SK-N-MC (cell line): ENCODE measurements around the gene NUP214.
"Not testable (repeated sequence)": the region's sequence is repeated elsewhere in the genome, so short reads cannot be mapped to it uniquely, and the experiment has no call there.

Experiments
- DNase-seq: peaks from one replicate; pipeline ENCODE4 v3.0.0-alpha.2; 2011; ENCODE audit warnings: low read depth, low spot score
- H3K27ac ChIP-seq: fragments of 200-600 bp; sonication (generic); 2 replicates; pipeline ENCODE4 v1.5.1; 2016; ENCODE audit warnings: mixed run types
- H3K36me3 ChIP-seq: fragments of 200-600 bp; sonication (generic); 2 replicates; pipeline ENCODE4 v1.6.1; 2017; ENCODE audit warnings: antibody characterized with exemption, low read length, mixed read lengths; ENCODE audit not compliant: insufficient read depth
- H3K4me3 ChIP-seq: fragments of 200-600 bp; sonication (generic); 2 replicates; pipeline ENCODE4 v1.5.1; 2016
- H3K9ac ChIP-seq: fragments of 200-600 bp; sonication (generic); 2 replicates; pipeline ENCODE4 v1.8.0; 2017; ENCODE audit warnings: mixed run types, mixed read lengths; ENCODE audit not compliant: insufficient read length
- H3K9me3 ChIP-seq: fragments of 200-600 bp; sonication (generic); 2 replicates; pipeline ENCODE4 v1.6.1; 2017; ENCODE audit warnings: low read depth, mild to moderate bottlenecking, antibody characterized with exemption, low read length, moderate library complexity, mixed read lengths
- EZH2 ChIP-seq: fragments of 200-600 bp; sonication (generic); IDR thresholded peaks from one replicate; pipeline ENCODE4 v1.6.1; 2017; ENCODE audit warnings: antibody characterized with exemption
- FOXP2 ChIP-seq: optimal IDR thresholded peaks from 2 replicates; pipeline ENCODE3; 2011; ENCODE audit warnings: mild to moderate bottlenecking, moderate library complexity; ENCODE audit not compliant: insufficient read depth; ENCODE audit errors: extremely low read length, control extremely low read depth
- POLR2AphosphoS5 ChIP-seq: IDR thresholded peaks from 2 replicates; pipeline ENCODE4 v1.6.1; 2012; ENCODE audit warnings: mild to moderate bottlenecking, low read depth, low read length, borderline replicate concordance

NUP214 gene

DNA sequence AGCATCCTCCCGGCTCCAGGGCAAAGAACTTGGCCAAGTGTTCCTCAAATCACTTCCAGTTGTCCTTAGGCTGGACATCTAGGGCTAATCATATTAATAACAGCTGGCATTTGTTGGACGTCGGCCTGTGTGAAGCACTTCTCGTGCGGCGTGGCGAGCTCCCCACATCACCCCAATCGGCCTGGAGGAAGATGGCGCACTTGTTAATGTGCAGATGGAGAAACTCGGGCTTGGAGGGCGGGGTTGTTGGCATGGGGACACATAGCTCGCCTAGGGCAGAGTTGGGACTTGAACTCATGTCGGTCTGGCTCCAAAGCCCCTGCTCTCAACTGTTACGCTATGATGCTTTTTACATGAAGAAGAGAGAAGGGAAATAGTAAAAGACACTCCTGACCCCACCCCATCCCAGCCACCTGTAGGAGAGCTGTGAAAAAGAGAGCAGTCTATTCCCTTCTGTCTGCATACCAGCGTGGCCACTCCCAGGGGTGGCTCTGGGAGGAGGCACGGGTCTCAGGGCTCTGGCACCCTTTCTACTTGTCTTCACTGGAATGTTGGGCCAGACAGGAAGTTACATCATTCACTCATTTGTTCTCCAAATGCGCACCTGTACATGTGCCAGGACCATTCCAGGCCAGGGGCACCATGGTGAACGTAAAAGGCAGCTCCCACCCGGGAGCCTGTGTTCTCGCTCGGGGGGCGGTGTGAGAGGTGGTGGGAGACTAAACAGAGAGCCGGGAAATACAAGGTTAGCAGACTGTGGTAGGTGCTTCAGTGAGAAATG, 12.8 kb upstream of the NUP214 start:
- Histone ChIP-seq H3K27ac (no peak overlapping the region), H3K9me3 (no peaks in the 10 kb centered on the region), H3K36me3 (no peaks in the 10 kb centered on the region), H3K9ac (no peak overlapping the region), H3K4me3 (no peak overlapping the region)
- TF ChIP-seq EZH2 (no peak), FOXP2 (no peak), POLR2AphosphoS5 (no peak)
- DNase-seq: no peak

DNA sequence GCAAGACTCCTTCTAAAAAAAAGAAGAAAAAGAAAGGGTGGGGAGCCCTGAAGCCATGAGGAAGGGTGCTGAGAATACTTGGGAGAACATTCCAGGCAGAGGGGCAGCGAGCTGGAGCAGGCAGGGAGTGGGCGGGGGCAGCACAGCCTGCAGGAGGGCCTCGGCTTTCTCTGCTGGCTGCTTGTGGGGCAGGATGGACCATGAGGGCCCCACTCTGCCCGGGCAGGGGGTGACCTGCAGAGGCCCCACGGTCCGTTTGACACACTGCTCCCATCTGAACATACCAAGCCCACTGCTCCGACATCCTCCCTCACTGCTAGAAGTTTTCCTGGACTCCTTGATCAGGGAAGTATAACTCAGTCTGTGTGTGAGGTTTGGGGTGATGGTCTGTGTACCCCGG, 11.7 kb upstream of the NUP214 start:
- no peaks in the 10 kb centered on the region for H3K36me3 ChIP-seq

DNA sequence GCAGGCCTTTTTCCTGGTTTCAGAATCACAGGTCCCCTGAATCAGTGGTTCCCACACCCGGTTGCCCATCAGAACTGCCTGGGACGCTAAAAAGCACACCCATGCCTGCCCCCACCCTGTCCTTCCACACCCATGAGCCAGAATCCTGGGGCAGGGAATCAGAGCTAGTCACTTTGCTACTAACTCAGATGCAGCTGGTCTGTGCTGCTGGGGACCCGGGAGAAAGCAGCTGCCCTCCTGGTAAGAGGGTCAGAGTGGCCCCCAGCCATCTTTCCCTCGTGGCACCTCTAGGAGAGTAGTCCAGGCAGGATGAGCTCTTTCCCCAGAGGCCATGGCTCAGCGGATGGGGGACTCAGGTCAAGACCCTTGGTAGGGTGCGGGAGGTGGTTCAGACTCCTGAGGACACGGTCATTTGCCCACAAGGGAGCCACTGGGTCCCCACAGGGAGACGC, 11.3 kb upstream of the NUP214 start:
- Histone ChIP-seq H3K27ac (no peak overlapping the region), H3K36me3 (no peaks in the 10 kb centered on the region), H3K9me3 (no peaks in the 10 kb centered on the region), H3K9ac (no peak overlapping the region), H3K4me3 (no peak overlapping the region)
- TF ChIP-seq POLR2AphosphoS5: no peak
- no peak for TF ChIP-seq EZH2
- TF ChIP-seq FOXP2: no peak
- DNase-seq: no peak

More for the DNA sequence above, 11.7 kb upstream of the NUP214 start:
- Histone ChIP-seq H3K9ac (no peak overlapping the region), H3K4me3 (no peak overlapping the region), H3K27ac (no peak overlapping the region), H3K9me3 (no peaks in the 10 kb centered on the region)
- DNase-seq: no peak
- TF ChIP-seq FOXP2 (no peak), POLR2AphosphoS5 (no peak), EZH2 (no peak)

DNA sequence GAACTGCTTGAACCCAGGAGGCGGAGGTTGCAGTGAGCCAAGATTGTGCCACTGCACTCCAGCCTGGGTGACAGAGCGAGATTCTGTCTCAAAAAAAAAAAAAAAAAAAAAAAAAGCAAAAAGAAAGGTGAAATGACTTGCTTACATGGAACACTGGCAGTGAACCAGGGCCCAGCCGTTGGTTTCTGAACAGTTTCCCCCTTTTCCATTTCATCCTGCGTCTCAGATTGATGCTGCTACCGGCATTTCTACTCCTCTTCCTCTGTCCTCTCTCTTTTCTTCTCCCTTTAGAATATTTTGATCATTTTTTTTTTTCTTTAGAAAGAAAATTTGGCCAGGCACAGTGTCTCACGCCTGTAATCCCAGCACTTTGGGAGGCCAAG, 10.0 kb upstream of the NUP214 start:
- H3K4me3 ChIP-seq, H3K9me3 ChIP-seq, H3K27ac ChIP-seq, DNase-seq, H3K36me3 ChIP-seq, H3K9ac ChIP-seq: not testable (repeated sequence)

DNA sequence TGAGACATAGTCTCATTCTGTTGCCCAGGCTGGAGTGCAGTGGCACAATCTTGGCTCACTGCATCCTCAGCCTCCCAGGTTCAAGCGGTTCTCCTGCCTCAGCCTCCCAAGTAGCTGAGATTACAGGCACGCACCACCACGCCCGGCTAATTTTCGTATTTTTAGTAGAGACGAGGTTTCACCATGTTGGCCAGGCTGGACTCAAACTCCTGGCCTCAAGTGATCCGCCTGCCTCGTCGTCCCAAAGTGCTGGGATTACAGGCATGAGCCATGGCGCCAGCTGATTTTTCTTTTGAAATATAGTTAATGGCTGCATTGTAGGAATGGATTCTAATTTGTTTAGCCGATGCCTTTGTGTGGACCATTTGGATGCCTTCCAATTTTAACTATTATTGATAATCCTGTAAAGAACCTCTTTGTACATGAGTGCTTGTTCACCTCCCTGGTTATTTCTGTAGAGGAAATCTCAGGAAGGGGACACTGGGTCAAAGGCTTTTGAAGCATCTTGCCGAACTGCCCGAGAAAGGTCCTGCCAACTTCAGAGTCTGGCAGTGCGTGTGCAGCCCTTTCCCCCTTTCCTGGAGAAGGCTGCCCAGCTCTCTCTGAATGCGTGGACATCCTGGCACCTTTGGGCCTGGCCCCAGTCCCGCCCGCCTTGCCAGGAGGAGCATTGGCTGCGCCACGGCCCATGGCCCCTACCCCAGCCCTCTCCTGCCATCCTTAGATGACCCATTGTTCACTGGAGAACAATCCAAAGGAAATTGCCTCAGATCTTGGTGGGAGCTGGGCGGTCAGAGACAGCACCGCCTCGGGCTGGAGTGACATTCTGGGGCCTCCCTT, 8.9 kb upstream of the NUP214 start:
- Histone ChIP-seq H3K36me3 (no peaks in the 10 kb centered on the region), H3K9ac (no peak overlapping the region), H3K27ac (no peak overlapping the region), H3K4me3 (no peak overlapping the region), H3K9me3 (no peaks in the 10 kb centered on the region)
- no peak for DNase-seq
- TF ChIP-seq EZH2 (no peak), FOXP2 (no peak), POLR2AphosphoS5 (no peak)

DNA sequence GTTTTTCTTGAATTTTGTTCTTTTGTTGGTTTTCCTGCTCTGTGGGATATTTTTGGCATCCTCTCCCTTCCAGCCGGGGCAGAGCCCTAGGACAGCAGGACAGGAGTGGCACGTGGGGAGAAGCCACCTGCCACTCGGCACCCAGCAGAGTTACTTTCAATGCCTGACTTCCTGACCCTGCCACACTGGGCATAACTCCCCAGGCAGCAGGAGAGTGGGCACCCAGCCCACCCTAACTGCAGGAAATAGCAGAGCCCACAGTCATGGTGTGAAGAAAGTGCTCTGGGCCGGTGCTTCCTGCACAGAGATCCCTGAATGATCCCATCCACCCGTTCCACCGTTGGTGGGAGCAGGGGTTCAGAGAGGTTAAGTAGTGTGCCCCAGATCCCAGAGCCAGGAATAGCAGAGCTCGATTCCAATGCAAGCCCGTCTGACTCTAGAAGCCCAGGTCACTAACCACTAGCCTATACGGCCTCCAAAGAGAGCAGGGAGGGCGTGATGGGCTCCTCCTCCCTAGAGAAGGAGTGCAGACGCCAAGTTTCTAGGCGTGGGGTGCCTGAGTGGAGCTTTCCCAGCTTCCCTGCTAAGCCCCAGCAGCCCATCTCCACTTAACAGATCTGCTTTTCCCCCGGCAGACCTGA, 8.1 kb upstream of the NUP214 start:
- Histone ChIP-seq H3K9me3 (no peaks in the 10 kb centered on the region), H3K36me3 (no peaks in the 10 kb centered on the region), H3K4me3 (no peak overlapping the region), H3K27ac (no peak overlapping the region), H3K9ac (no peak overlapping the region)
- DNase-seq: no peak
- no peak for TF ChIP-seq POLR2AphosphoS5
- no peak for TF ChIP-seq FOXP2
- no peak for TF ChIP-seq EZH2

DNA sequence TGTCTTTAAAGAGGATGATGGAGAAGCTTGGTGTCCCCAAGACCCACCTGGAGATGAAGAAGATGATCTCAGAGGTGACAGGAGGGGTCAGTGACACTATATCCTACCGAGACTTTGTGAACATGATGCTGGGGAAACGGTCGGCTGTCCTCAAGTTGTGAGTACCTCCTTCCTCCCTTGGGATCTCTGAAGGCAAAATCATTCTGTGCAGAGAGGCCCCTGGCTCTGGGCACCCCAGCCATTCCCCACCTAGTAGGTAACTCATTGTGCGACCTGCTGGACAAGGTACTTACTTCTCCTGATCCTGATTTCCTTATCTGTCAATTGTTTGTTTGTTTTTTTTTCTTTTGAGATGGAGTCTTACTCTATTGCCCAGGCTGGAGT, 7.6 kb upstream of the NUP214 start:
- Histone ChIP-seq H3K4me3 (no peak overlapping the region), H3K9ac (no peak overlapping the region), H3K27ac (no peak overlapping the region), H3K36me3 (no peaks in the 10 kb centered on the region), H3K9me3 (no peaks in the 10 kb centered on the region)
- TF ChIP-seq FOXP2 (no peak), POLR2AphosphoS5 (no peak), EZH2 (no peak)
- no peak for DNase-seq

DNA sequence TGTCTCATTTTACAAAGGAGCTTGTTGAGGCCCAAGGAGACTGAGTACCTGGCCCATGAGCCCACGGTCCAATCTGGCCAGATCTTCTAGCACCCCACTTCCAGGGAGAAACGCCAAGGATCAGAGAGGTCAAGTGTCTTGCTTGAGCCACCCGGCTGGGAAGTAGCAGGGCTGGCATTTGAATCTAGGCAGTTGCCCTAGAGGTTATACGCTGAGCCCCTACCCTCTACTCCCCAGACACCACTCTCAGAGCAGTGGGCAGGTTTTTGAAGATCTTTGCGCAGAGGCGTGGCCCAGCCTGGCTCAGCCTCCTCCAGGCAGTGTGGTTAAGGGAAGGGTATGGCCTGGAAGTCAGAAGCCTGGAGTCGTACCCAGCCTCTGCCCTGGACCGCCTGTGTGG, 5.8 kb upstream of the NUP214 start:
- no peaks in the 10 kb centered on the region for H3K36me3 ChIP-seq
- H3K9ac ChIP-seq: no peak overlapping the region
- no peak for DNase-seq
- H3K4me3 ChIP-seq: no peak overlapping the region
- TF ChIP-seq FOXP2 (no peak), EZH2 (no peak), POLR2AphosphoS5 (no peak)
- H3K27ac ChIP-seq: no peak overlapping the region
- H3K9me3 ChIP-seq: no peaks in the 10 kb centered on the region
